BE2C (cell line): ENCODE results near the gene EPB41L5. TPM values are rescaled to one million over a fixed set of nuclear protein-coding genes. Genes with fewer than 3 reads are reported as not detected.
A peak's percentile ranks its signal among the peaks of the same experiment; 100 is the strongest.
"Not testable (repeated sequence)": the region's sequence is repeated elsewhere in the genome, so short reads cannot be mapped to it uniquely, and the experiment has no call there.

Experiments used
- DNase-seq: peaks from one replicate; pipeline ENCODE4 v3.0.0-alpha.2; 2020
- H3K27me3 ChIP-seq: fragments of 250-450 bp; sonication (Bioruptor Pico); 2 replicates; pipeline ENCODE4 v1.5.1; 2020; ENCODE audit warnings: mild to moderate bottlenecking
- H3K36me3 ChIP-seq: fragments of 250-450 bp; sonication (Bioruptor Pico); 2 replicates; pipeline ENCODE4 v1.5.1; 2020; ENCODE audit warnings: mild to moderate bottlenecking
- H3K4me1 ChIP-seq: fragments of 250-450 bp; sonication (Bioruptor Pico); 2 replicates; pipeline ENCODE4 v1.5.1; 2020
- H3K4me3 ChIP-seq: 2 replicates; pipeline ENCODE4 v1.5.1; 2011; ENCODE audit warnings: low read depth, low read length
- H3K9me3 ChIP-seq: fragments of 250-450 bp; sonication (Bioruptor Pico); 2 replicates; pipeline ENCODE4 v1.5.1; 2020
- polyA plus RNA-seq: library from polyadenylated mRNA; unstranded; fragments of >200 nt; gene quantifications from one replicate; pipeline ENCODE4 v1.2.1, GENCODE V29; 2012; ENCODE audit warnings: low read depth, missing spikeins; ENCODE audit not compliant: insufficient read length, insufficient read depth
- TF ChIP-seq, protein P1 (sequence below): IDR thresholded peaks from 2 replicates; pipeline ENCODE4 v1.5.1; 2012; ENCODE audit warnings: mild to moderate bottlenecking, low read depth, low read length

Gene EPB41L5
- 4.1 TPM for polyA plus RNA-seq

DNA sequence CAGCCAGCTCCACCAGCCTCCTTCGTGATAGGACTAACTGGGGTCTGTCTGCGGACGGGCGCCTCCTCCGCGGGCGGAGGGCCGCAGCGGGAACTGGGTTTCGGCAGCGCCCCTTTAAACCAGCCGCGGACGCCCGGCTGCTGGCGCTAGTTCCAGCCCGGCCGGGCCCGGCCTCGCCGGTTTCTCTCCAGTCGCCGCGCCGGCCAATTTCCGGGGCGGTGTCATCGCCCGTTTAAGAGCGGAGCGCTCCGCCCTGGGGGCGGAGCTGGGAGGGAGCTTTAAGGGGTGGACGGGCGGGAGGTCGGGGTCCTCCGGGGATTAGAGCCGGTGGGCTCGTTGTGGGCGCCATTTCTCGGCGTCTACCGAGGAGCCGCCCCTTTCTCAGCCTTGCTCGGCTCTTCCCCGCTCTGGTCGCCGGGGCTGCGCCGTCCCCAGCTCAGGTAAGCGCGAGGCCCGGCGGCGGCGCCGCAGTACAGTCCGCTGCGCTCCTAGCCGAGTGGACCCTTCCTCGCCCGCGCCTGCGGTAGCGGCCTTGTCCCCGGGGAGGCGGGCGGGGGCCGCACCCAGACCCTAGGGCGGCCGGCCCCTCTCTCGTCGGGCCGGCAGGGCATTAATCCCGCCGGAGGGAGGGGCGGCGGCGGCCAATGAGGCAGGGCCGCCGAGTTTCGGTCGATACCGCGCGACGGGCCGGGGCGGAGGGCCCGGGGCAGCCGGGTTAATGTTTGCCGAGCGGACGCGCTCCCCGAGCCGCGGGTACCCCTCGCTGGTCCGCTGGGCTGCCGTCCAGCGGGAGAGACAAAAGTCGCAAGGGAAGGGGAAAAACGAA is at the start of gene EPB41L5:
Gene EPB41L5 (plus strand): TSS at position 307 of the 826 bp plus-strand sequence. CDS start 6,008 bp downstream, outside the sequence.
- no peaks in the 10 kb centered on the region for H3K27me3 ChIP-seq
- peak; percentile 91 for DNase-seq
- TF ChIP-seq, protein P1, sequence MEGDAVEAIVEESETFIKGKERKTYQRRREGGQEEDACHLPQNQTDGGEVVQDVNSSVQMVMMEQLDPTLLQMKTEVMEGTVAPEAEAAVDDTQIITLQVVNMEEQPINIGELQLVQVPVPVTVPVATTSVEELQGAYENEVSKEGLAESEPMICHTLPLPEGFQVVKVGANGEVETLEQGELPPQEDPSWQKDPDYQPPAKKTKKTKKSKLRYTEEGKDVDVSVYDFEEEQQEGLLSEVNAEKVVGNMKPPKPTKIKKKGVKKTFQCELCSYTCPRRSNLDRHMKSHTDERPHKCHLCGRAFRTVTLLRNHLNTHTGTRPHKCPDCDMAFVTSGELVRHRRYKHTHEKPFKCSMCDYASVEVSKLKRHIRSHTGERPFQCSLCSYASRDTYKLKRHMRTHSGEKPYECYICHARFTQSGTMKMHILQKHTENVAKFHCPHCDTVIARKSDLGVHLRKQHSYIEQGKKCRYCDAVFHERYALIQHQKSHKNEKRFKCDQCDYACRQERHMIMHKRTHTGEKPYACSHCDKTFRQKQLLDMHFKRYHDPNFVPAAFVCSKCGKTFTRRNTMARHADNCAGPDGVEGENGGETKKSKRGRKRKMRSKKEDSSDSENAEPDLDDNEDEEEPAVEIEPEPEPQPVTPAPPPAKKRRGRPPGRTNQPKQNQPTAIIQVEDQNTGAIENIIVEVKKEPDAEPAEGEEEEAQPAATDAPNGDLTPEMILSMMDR: no peak
- no peaks in the 10 kb centered on the region for H3K4me1 ChIP-seq
- no peaks in the 10 kb centered on the region for H3K36me3 ChIP-seq
- peak within 1 kb of the TSS; percentile 74 for H3K4me3 ChIP-seq
- no peaks in the 10 kb centered on the region for H3K9me3 ChIP-seq

DNA sequence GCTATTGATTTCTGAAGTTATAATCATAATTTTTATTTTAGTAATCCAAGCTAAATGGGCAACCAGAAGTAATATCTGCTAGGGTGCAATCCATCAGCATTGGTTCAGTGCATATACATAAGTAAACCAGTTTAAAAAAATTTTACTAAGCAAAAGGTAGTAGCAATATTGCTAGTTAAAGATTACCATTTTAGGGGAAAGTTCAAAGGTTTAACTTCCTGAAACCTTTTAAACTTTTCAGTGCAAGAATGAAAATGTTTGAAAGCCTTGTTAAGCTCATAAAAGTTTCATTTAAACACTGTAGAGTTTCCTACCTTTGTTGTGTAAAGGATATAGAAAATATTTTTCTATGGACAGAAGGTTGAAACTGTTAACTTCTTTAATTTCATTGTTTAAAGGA is 31.0 kb upstream of the EPB41L5 start:
- DNase-seq: no peak
- TF ChIP-seq, protein P1: no peak
- no peaks in the 10 kb centered on the region for H3K27me3 ChIP-seq
- H3K9me3 ChIP-seq: no peaks in the 10 kb centered on the region
- H3K4me1 ChIP-seq: no peaks in the 10 kb centered on the region
- H3K36me3 ChIP-seq: no peaks in the 10 kb centered on the region
- no peak overlapping the region for H3K4me3 ChIP-seq

DNA sequence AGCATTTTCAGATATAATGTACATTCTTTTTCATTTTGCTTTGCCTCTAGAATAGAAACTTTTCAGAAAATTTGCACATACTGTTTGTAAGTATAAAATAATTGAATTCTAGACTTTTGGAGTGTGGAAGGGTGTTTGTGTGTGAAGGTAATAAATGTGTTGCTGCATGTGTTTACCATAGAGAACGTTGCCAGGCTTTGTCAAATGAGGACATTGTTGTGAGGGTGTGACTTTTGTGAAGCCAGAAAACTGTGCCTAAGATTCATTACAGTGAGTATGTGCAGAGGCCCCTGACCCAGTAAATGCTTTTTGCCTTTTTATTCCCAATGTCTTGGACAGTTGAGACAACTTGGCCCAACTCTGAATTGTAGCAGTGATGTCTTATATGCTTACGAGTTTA is 30.4 kb upstream of the EPB41L5 start:
- DNase-seq: no peak
- Histone ChIP-seq H3K4me1 (no peaks in the 10 kb centered on the region), H3K4me3 (no peak overlapping the region), H3K27me3 (no peaks in the 10 kb centered on the region), H3K36me3 (no peaks in the 10 kb centered on the region), H3K9me3 (no peaks in the 10 kb centered on the region)
- TF ChIP-seq, protein P1: no peak

DNA sequence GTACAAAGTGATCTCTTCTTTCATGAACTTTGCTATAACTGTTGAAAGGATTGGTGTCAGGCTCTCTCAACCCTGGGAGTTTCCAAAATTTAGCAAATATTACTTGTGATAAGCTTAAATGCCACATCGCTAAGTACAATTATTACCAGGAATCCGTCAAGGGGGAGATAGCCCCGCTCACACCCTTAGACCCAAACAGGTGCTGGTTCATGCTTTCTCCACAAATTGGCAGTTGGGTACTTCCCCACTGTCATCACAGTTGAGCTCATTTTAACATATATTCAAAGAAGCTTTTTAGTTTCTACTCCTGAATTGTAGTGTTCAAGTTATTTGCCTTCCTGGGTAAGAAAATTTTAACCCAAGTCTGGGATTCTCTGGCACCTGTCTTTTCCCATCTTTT is 29.8 kb upstream of the EPB41L5 start:
- H3K4me1 ChIP-seq: no peaks in the 10 kb centered on the region
- no peaks in the 10 kb centered on the region for H3K27me3 ChIP-seq
- H3K36me3 ChIP-seq: no peaks in the 10 kb centered on the region
- DNase-seq: no peak
- TF ChIP-seq, protein P1: no peak
- no peaks in the 10 kb centered on the region for H3K9me3 ChIP-seq
- H3K4me3 ChIP-seq: no peak overlapping the region

DNA sequence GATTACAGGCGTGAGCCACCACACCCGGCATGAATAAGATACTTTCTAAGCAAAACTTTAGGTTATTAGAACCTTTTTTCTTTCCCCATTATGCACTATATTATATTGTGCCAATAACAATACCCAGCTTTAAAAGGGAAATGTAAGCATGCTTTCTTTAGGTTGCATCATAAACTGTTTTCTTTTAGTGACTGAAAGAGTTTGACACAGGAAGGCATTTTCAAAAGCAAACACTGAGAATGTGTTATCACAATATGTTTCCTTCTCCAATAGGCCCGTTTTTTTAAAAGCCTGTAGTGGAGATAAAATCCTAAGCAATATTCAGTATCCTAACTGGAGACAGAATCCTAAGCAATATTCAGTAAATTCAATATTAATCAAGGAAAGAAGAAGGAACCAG is 16.7 kb upstream of the EPB41L5 start:
- TF ChIP-seq, protein P1: no peak
- H3K27me3 ChIP-seq: no peaks in the 10 kb centered on the region
- DNase-seq: no peak
- H3K4me3 ChIP-seq: no peak overlapping the region
- H3K9me3 ChIP-seq: no peaks in the 10 kb centered on the region
- H3K4me1 ChIP-seq: no peaks in the 10 kb centered on the region
- no peaks in the 10 kb centered on the region for H3K36me3 ChIP-seq

DNA sequence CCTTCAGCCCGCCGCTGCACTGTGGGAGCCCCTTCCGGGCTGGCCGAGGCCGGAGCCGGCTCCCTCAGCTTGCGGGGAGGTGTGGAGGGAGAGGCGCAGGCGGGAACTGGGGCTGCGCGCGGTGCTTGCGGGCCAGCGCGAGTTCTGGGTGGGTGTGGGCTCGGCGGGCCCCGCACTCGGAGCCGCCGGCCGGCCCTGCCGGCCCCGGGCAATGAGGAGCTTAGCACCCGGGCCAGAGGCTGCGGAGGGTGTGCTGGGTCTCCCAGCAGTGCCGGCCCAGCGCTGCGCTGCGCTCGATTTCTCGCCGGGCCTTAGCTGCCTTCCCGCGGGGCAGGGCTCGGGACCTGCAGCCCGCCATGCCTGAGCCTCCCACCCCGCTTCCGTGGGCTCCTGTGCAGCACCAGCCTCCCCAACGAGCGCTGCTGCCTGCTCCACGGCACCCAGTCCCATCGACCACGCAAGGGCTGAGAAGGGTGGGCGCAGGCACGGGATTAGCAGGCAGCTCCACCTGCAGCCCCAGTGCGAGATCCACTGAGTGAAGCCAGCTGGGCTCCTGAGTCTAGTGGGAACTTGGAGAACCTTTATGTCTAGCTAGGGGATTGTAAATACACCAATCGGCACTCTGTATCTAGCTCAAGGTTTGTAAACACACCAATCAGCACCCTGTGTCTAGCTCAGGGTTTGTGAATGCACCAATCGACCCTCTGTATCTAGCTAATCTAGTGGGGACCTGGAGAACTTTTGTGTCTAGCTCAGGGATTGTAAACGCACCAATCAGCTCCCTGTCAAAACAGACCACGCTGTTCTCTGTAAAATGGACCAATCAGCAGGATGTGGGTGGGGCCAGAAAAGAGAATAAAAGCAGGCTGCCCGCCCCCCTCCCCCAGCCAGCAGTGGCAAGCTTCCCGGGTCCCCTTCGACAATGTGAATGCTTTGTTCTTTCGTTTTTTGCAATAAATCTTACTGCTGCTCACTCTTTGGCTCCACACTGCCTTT is 15.7 kb upstream of the EPB41L5 start:
- not testable (repeated sequence) for H3K27me3 ChIP-seq, H3K9me3 ChIP-seq, H3K4me3 ChIP-seq, DNase-seq, H3K4me1 ChIP-seq, H3K36me3 ChIP-seq
